Measurements from ENCODE around the gene PTPRK. TPM values are rescaled to one million over a fixed set of nuclear protein-coding genes. Genes with fewer than 3 reads are reported as not detected.

Gene PTPRK
- polyA plus RNA-seq, 2 donors, result 4.3 to 5.1 TPM

GRCh38 chr6:128432394-128432793 is 88.0 kb downstream of the PTPRK start:
- H3K9me3 ChIP-seq (ENCODE audit: control insufficient read depth in 2 of 2, insufficient read depth in 1 of 2, low read depth in 1 of 2, low read length in 1 of 2), result no peaks in the 10 kb centered on the region
- H3K36me3 ChIP-seq (ENCODE audit: control insufficient read depth in 2 of 2, insufficient read depth in 2 of 2, low read length in 1 of 2), result no peaks in the 10 kb centered on the region
- no peaks in the 10 kb centered on the region for H3K27me3 ChIP-seq (ENCODE audit: control insufficient read depth in 1 of 2, insufficient read depth in 2 of 2, low read length in 2 of 2)
- H3K27ac ChIP-seq (ENCODE audit: low read depth in 2 of 2, low read length in 1 of 2), result no peak overlapping the region
- H3K4me3 ChIP-seq (ENCODE audit: low read depth in 1 of 2, low read length in 2 of 2), result no peak overlapping the region
- no peaks in the 10 kb centered on the region for H3K4me1 ChIP-seq (ENCODE audit: control insufficient read depth in 2 of 2, insufficient read depth in 2 of 2, low read length in 1 of 2)

GRCh38 chr6:128427139-128427538 is 93.3 kb downstream of the PTPRK start:
- no peaks in the 10 kb centered on the region for H3K4me1 ChIP-seq (ENCODE audit: control insufficient read depth in 2 of 2, insufficient read depth in 2 of 2, low read length in 1 of 2)
- 84 to 91% methylated on average over 1 of the region's 1 CpG for WGBS, 2 donors
- no peak overlapping the region for H3K4me3 ChIP-seq (ENCODE audit: low read depth in 1 of 2, low read length in 2 of 2)
- no peaks in the 10 kb centered on the region for H3K27me3 ChIP-seq (ENCODE audit: control insufficient read depth in 1 of 2, insufficient read depth in 2 of 2, low read length in 2 of 2)
- no peaks in the 10 kb centered on the region for H3K9me3 ChIP-seq (ENCODE audit: control insufficient read depth in 2 of 2, insufficient read depth in 1 of 2, low read depth in 1 of 2, low read length in 1 of 2)
- H3K27ac ChIP-seq (ENCODE audit: low read depth in 2 of 2, low read length in 1 of 2), result no peak overlapping the region
- no peaks in the 10 kb centered on the region for H3K36me3 ChIP-seq (ENCODE audit: control insufficient read depth in 2 of 2, insufficient read depth in 2 of 2, low read length in 1 of 2)

DNA sequence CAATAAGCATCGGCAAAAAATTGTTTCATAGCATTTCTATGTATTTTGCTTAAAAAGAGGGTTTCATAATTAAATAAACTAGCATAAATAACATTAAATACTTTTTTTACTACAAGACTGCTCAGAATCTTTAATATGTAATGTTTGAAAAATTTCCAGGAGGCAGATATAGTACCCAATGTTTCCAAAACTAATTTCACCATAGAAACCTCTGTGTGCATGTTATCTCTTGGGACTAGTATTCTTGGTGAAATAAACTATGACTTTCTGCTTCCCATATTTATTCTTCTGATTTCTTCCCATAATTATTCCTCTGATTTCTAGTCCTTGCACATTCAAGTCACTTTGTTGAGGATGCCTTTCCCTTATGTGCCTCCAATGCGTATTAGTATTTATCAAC is 94.5 kb downstream of the PTPRK start:
- H3K4me3 ChIP-seq (ENCODE audit: low read depth in 1 of 2, low read length in 2 of 2), result no peak overlapping the region
- no peak overlapping the region for H3K27ac ChIP-seq (ENCODE audit: low read depth in 2 of 2, low read length in 1 of 2)
- H3K4me1 ChIP-seq (ENCODE audit: control insufficient read depth in 2 of 2, insufficient read depth in 2 of 2, low read length in 1 of 2), result no peaks in the 10 kb centered on the region
- H3K27me3 ChIP-seq (ENCODE audit: control insufficient read depth in 1 of 2, insufficient read depth in 2 of 2, low read length in 2 of 2), result no peaks in the 10 kb centered on the region
- no peaks in the 10 kb centered on the region for H3K36me3 ChIP-seq (ENCODE audit: control insufficient read depth in 2 of 2, insufficient read depth in 2 of 2, low read length in 1 of 2)
- H3K9me3 ChIP-seq (ENCODE audit: control insufficient read depth in 2 of 2, insufficient read depth in 1 of 2, low read depth in 1 of 2, low read length in 1 of 2), result no peaks in the 10 kb centered on the region
- WGBS, 2 donors, result 83 to 94% methylated on average over 2 of the region's 2 CpGs

DNA sequence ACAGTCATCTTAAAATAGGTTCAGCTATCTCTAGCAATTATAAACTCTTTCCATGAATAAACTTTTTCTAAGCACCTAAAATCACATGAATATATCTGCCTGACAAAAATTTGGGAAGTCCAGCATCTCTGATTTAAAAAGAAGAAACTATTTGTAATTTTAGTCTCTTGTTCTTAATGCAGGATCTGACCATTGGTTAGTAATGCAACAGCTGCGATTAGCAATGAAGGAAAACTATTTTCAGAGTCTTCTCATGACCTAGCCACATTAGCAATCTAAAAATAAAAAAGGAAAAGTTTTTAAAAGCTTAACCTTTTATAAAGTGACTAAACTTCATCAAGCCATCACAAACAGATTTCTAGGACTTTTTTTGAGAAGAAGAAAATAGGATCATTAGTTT is 97.5 kb downstream of the PTPRK start:
- no peak overlapping the region for H3K4me3 ChIP-seq (ENCODE audit: low read depth in 1 of 2, low read length in 2 of 2)
- no peak overlapping the region for H3K27ac ChIP-seq (ENCODE audit: low read depth in 2 of 2, low read length in 1 of 2)
- H3K4me1 ChIP-seq (ENCODE audit: control insufficient read depth in 2 of 2, insufficient read depth in 2 of 2, low read length in 1 of 2), result no peaks in the 10 kb centered on the region
- H3K9me3 ChIP-seq (ENCODE audit: control insufficient read depth in 2 of 2, insufficient read depth in 1 of 2, low read depth in 1 of 2, low read length in 1 of 2), result peaks cover 0 to 4% of the 10 kb centered on the region in 2 donors
- WGBS, 2 donors, result 88 to 91% methylated on average over 1 of the region's 1 CpG
- H3K27me3 ChIP-seq (ENCODE audit: control insufficient read depth in 1 of 2, insufficient read depth in 2 of 2, low read length in 2 of 2), result no peaks in the 10 kb centered on the region
- H3K36me3 ChIP-seq (ENCODE audit: control insufficient read depth in 2 of 2, insufficient read depth in 2 of 2, low read length in 1 of 2), result no peaks in the 10 kb centered on the region

- H3K9me3 ChIP-seq (ENCODE audit: control insufficient read depth in 2 of 2, insufficient read depth in 1 of 2, low read depth in 1 of 2, low read length in 1 of 2), result peaks cover 0 to 4% of the 10 kb centered on the region in 2 donors
- no peak overlapping the region for H3K27ac ChIP-seq (ENCODE audit: low read depth in 2 of 2, low read length in 1 of 2)
- no peaks in the 10 kb centered on the region for H3K27me3 ChIP-seq (ENCODE audit: control insufficient read depth in 1 of 2, insufficient read depth in 2 of 2, low read length in 2 of 2)
- no peak overlapping the region for H3K4me3 ChIP-seq (ENCODE audit: low read depth in 1 of 2, low read length in 2 of 2)
- H3K4me1 ChIP-seq (ENCODE audit: control insufficient read depth in 2 of 2, insufficient read depth in 2 of 2, low read length in 1 of 2), result no peaks in the 10 kb centered on the region
- H3K36me3 ChIP-seq (ENCODE audit: control insufficient read depth in 2 of 2, insufficient read depth in 2 of 2, low read length in 1 of 2), result no peaks in the 10 kb centered on the region
Measured at GRCh38 chr6:128422200-128422599, 98.2 kb downstream of the PTPRK start.

DNA sequence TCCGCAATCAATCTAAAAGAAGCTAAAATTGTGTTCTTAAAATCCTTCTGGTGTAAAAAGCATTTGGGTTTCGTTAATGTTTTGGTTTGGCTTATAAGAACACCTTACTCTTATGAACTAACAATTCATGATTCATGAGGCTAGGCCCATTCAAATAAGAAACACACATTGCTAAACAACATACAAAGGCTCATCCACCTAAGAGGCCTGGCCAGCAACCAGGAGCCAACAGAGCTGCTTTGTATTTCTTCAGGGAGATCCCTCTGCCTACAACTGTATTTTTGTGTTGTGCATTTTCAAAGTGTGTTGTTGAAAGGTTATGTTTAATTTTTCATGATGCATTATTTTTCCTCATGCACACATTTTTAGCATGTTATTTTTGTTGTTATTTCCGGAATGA is 98.6 kb downstream of the PTPRK start:
- no peak overlapping the region for H3K27ac ChIP-seq (ENCODE audit: low read depth in 2 of 2, low read length in 1 of 2)
- no peak overlapping the region for H3K4me3 ChIP-seq (ENCODE audit: low read depth in 1 of 2, low read length in 2 of 2)
- H3K27me3 ChIP-seq (ENCODE audit: control insufficient read depth in 1 of 2, insufficient read depth in 2 of 2, low read length in 2 of 2), result no peaks in the 10 kb centered on the region
- no peaks in the 10 kb centered on the region for H3K36me3 ChIP-seq (ENCODE audit: control insufficient read depth in 2 of 2, insufficient read depth in 2 of 2, low read length in 1 of 2)
- 84 to 89% methylated on average over 3 of the region's 3 CpGs for WGBS, 2 donors
- peaks cover 0 to 4% of the 10 kb centered on the region in 2 donors for H3K9me3 ChIP-seq (ENCODE audit: control insufficient read depth in 2 of 2, insufficient read depth in 1 of 2, low read depth in 1 of 2, low read length in 1 of 2)
- H3K4me1 ChIP-seq (ENCODE audit: control insufficient read depth in 2 of 2, insufficient read depth in 2 of 2, low read length in 1 of 2), result no peaks in the 10 kb centered on the region

- Histone ChIP-seq H3K36me3 (ENCODE audit: control insufficient read depth in 2 of 2, insufficient read depth in 2 of 2, low read length in 1 of 2) (no peaks in the 10 kb centered on the region), H3K27ac (ENCODE audit: low read depth in 2 of 2, low read length in 1 of 2) (no peak overlapping the region), H3K4me1 (ENCODE audit: control insufficient read depth in 2 of 2, insufficient read depth in 2 of 2, low read length in 1 of 2) (no peaks in the 10 kb centered on the region), H3K9me3 (ENCODE audit: control insufficient read depth in 2 of 2, insufficient read depth in 1 of 2, low read depth in 1 of 2, low read length in 1 of 2) (peaks cover 0 to 4% of the 10 kb centered on the region in 2 donors), H3K4me3 (ENCODE audit: low read depth in 1 of 2, low read length in 2 of 2) (no peak overlapping the region), H3K27me3 (ENCODE audit: control insufficient read depth in 1 of 2, insufficient read depth in 2 of 2, low read length in 2 of 2) (no peaks in the 10 kb centered on the region)
- 77 to 89% methylated on average over 5 of the region's 5 CpGs for WGBS, 2 donors
Measured at GRCh38 chr6:128417698-128418097, 102.7 kb downstream of the PTPRK start.

DNA sequence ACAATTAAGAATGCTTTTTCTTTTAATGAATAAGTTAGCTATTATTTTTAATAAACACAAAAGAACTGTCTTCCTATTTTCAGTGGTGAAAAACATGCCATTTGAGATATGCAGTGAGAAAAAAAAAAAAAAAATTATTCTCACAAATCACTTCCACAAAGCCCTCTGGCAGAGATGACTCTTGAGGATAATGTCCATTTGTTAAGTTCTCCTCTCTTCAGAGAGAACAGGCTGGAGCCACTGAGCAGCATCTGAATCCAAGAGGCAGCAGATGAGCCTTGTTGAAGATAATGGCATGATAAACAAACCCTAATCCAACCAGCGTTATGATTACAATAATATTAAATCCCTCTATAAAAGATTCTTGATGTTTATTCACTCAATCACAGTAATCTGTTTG is 105.0 kb downstream of the PTPRK start:
- 52 to 53% methylated on average over 1 of the region's 1 CpG for WGBS, 2 donors
- Histone ChIP-seq H3K9me3 (ENCODE audit: control insufficient read depth in 2 of 2, insufficient read depth in 1 of 2, low read depth in 1 of 2, low read length in 1 of 2) (peaks cover 0 to 4% of the 10 kb centered on the region in 2 donors), H3K27ac (ENCODE audit: low read depth in 2 of 2, low read length in 1 of 2) (no peak overlapping the region), H3K36me3 (ENCODE audit: control insufficient read depth in 2 of 2, insufficient read depth in 2 of 2, low read length in 1 of 2) (no peaks in the 10 kb centered on the region), H3K4me1 (ENCODE audit: control insufficient read depth in 2 of 2, insufficient read depth in 2 of 2, low read length in 1 of 2) (no peaks in the 10 kb centered on the region), H3K4me3 (ENCODE audit: low read depth in 1 of 2, low read length in 2 of 2) (no peak overlapping the region), H3K27me3 (ENCODE audit: control insufficient read depth in 1 of 2, insufficient read depth in 2 of 2, low read length in 2 of 2) (no peaks in the 10 kb centered on the region)

DNA sequence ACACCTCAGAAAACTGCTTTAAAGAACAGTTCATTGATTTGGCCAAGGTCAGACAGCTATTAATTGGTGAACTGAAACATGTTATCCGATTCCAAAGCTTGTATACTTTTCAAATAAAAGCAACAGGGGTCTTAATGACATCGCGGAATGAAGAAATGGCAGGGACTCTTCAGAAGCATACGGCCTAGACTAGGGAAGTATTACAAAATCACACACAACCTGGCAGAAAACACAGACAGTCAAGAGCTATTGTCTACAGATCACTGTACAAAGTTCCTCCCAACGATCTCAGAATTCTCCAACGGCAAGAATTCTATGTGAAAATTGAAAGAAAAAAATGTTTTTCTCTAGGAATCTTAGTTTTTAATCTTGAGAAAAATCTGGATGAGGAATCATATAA is 105.5 kb downstream of the PTPRK start:
- Histone ChIP-seq H3K27me3 (ENCODE audit: control insufficient read depth in 1 of 2, insufficient read depth in 2 of 2, low read length in 2 of 2) (no peaks in the 10 kb centered on the region), H3K4me3 (ENCODE audit: low read depth in 1 of 2, low read length in 2 of 2) (no peak overlapping the region), H3K27ac (ENCODE audit: low read depth in 2 of 2, low read length in 1 of 2) (no peak overlapping the region), H3K9me3 (ENCODE audit: control insufficient read depth in 2 of 2, insufficient read depth in 1 of 2, low read depth in 1 of 2, low read length in 1 of 2) (peaks cover 0 to 4% of the 10 kb centered on the region in 2 donors), H3K36me3 (ENCODE audit: control insufficient read depth in 2 of 2, insufficient read depth in 2 of 2, low read length in 1 of 2) (no peaks in the 10 kb centered on the region), H3K4me1 (ENCODE audit: control insufficient read depth in 2 of 2, insufficient read depth in 2 of 2, low read length in 1 of 2) (no peaks in the 10 kb centered on the region)
- WGBS, 2 donors, result 73 to 78% methylated on average over 6 of the region's 6 CpGs

DNA sequence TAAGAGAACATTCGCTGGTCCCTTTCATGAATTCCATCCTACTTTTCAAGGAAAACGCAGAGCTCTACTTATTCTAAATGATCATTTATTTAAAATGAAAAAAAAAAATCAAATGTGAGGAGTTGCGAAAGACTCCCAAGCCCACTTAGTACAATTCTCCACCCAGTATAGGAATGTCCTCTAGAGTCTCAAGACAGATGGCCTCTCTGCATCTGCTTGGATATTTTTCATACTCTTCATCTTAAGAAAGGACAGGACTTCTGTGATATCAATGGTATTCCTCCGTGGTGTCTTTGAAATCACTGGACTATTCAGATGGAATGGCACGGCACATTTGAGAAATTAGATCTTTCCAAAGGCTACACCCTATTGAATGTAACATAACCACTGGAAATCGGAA is 107.1 kb downstream of the PTPRK start:
- Histone ChIP-seq H3K4me1 (ENCODE audit: control insufficient read depth in 2 of 2, insufficient read depth in 2 of 2, low read length in 1 of 2) (no peaks in the 10 kb centered on the region), H3K4me3 (ENCODE audit: low read depth in 1 of 2, low read length in 2 of 2) (no peak overlapping the region), H3K36me3 (ENCODE audit: control insufficient read depth in 2 of 2, insufficient read depth in 2 of 2, low read length in 1 of 2) (no peaks in the 10 kb centered on the region), H3K27me3 (ENCODE audit: control insufficient read depth in 1 of 2, insufficient read depth in 2 of 2, low read length in 2 of 2) (no peaks in the 10 kb centered on the region), H3K9me3 (ENCODE audit: control insufficient read depth in 2 of 2, insufficient read depth in 1 of 2, low read depth in 1 of 2, low read length in 1 of 2) (peaks cover 0 to 2% of the 10 kb centered on the region in 2 donors), H3K27ac (ENCODE audit: low read depth in 2 of 2, low read length in 1 of 2) (no peak overlapping the region)
- WGBS, 2 donors, result 96 to 97% methylated on average over 6 of the region's 6 CpGs

All from esophagus (tissue), 2 donors.